Measurements from ENCODE around the gene RCOR1.
"Not testable (repeated sequence)": the region's sequence is repeated elsewhere in the genome, so short reads cannot be mapped to it uniquely, and the experiment has no call there.

The RCOR1 gene

DNA sequence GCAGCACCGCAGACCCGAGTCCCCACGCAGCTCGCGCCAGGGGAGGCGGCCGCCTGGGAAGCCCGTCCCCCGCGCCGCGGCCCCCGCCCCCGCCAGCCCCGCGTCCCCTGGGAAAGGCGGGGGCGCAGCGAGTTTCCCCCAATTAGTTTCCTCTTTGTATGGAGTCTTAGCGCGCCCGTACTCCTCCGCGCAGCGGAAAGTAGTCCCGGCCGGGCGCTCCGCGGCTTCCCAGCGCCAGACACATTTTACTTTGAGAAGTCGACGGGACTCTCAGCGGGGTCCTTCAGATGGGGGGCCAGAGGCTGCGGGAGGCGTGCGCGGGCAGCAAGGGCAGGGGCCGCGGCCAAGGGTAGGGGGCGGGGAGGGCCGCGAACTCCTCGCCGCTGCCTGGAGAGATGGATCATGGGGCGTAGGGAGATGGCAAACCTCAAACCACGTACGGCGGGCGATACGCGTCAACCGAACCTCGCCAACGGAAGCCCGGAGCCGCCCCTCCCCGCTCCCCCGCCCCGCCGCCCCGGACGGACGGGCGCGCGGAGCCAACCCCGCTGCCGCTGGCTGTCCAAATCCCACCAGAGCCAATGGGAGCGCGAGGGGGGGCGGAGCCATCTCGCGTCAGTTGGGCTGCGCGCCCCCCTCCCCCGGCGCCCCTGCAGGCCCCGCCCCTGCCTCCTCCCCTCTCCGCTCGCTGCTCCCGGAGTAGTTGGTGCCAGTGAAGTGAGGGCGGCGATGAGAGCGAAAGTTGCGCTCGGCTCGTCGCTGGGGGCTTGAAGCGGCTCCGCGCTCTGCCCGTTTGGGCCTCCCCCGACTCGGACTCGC lies at the start of gene RCOR1:
Gene RCOR1, plus strand, starts transcription at position 706 of the 819 bp plus-strand sequence. CDS start 238 bp downstream, outside the sequence.
- peak within 1 kb of the TSS; percentile 85 for H3K4me3 ChIP-seq (ENCODE audit: low read depth, low read length)

DNA sequence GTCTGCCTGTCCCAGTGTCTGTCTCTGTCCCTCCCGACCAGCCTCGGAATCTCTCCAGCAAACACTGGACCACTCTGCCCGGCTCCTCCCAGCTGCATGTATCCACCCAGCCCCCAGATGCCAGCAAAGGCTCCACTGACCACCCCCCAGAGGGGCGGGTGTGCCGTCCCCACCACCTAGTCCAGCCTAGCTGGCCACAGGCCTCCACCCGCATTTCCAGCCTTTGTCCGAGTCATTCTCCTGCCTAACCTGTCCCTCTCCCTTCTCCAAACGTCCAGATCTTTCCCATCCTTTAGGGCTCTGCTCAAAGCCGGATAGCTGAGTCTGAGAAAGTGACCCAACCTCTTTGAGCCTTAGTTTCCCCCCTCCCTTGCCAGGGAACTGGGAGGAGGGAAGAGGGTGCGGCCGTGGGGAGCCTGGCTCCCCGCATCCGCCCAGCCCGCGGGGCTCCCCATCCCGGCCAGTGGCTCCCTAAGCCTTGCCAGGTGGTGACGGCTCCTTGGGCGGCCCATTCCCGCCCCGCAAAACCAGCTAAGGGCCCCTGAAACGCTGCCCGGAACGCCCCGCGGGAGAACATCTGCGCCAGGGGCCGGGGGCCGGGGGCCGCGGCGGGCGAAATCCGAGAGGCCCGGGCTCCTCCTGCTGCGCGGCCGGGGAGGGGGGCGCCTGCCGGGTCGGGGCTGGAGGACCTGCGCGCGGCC lies 48.3 kb upstream of the RCOR1 start:
- no peak overlapping the region for H3K4me3 ChIP-seq (ENCODE audit: low read depth, low read length)

DNA sequence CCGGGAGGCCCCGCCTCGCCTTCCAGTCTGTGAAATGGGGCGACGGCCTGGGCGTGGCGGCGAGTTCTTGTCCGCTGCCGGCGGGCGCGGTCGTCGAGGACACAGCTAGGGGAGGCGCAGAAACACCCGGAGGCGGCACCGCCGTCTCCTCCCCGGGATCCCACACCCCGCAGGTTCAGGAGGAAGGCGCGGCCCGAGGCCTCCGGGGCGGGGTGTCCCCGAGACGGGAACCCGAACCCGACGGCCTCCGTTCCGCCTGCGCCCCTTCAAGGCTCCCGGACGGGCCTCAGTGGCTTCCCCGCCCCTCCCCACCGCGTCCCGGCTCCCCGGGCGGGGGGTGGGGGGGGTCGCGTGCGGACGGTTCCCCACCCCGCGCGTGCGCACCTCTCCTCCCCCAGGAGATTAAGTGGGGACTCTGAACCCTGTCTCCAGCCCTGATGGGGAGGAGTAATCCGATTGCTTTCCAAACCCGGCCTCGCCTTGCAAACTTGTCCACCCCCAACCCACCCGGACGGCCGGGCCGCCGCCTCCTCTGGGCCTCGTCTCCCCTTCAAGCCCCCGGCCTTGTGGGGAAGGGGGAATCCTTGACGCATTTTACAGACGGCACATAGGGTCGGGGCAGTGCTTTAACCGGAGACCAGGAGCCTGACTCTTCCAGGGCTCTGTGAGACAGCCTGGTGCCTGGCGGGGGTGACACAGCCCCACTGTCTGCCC lies 47.5 kb upstream of the RCOR1 start:
- H3K4me3 ChIP-seq (ENCODE audit: low read depth, low read length) = no peak overlapping the region

DNA sequence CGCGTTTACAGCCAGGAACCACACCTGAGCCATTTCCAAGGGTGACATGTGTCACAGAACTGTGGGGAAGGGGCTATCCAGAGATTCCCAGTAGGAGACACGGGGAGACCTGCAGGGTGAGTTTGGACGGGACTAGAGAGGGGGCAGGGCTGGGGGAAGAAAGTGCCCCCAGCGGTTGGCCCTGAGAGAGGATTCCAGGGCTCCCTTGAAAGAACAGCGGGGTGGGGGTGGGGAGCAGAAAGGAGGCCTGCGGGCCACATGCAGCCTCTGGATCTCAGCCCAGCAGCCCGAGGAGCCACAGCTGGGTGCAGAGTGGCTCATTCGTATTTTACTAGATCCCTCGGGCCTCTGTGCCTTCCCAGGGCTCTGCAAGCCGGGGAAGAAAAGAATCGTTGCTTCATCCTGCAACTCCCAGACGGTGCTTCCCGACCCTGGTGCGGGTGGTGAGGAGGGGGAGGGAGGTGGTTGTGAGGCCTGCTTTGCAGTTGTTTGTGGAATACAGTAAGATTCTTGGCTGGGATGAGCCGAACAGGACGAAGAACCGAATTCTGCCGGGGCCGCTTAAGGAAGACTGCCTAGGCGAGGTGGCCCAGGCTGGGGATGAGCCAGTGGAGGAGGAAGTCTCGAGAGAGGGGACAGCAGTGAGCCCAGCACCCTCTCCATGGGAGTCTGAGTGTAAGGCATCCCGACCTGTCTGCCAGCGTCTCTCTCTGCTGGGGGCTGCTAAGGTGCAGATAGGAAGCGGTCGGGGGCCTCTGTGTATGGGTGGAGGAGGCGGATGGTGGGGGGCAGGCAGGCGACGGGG lies 46.8 kb upstream of the RCOR1 start:
- no peak overlapping the region for H3K4me3 ChIP-seq (ENCODE audit: low read depth, low read length)

DNA sequence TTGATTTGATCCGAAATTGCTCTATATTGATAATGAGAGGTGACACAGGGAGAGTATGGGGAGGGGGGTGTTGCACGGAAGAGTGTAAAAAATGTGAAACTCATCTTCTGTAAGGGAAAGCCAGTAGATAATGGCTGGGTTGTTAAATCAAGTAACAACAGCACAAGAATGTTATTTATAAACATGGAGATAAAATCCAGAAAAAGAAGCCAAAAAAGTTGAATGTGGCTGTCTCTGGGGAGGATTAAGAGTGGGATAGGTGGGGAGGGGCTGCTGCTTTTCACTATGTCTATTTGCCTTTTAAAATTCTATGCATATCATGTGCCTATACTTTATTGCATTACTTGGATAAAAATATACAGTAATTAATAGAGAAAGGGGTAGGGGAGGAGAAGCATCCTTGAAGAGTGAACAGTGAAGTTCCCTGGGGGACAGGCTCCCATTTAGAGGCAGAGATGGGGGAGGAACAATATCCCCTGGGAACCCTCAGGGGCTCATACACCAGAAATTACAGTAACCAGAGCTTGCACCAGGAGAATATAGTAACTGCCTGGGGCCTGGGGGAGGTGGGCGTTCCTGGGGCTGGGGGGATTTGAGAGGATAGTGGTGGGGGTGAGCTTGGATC lies 43.7 kb upstream of the RCOR1 start:
- no peak overlapping the region for H3K4me3 ChIP-seq (ENCODE audit: low read depth, low read length)

DNA sequence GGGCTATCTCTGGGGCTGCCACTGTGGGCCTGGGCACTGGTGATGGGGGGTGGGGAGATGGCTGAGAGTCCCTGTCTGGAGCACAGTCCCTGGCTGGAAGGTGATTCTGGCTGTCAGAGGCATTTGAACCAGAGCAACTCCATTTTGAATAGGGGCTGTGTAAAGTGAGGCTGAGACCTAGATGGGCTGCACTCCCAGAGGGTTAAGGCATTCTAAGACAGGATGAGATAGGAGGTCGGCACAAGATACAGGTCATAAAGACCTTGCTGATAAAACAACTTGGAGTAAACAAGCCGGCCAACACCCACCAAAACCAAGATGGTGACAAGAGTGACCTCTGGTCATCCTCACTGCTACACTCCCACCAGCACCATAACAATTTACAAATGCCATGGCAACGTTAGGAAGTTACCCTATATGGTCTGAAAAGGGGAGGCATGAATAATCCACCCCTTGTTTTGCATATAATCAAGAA lies 41.5 kb upstream of the RCOR1 start:
- H3K4me3 ChIP-seq (ENCODE audit: low read depth, low read length) = not testable (repeated sequence)

DNA sequence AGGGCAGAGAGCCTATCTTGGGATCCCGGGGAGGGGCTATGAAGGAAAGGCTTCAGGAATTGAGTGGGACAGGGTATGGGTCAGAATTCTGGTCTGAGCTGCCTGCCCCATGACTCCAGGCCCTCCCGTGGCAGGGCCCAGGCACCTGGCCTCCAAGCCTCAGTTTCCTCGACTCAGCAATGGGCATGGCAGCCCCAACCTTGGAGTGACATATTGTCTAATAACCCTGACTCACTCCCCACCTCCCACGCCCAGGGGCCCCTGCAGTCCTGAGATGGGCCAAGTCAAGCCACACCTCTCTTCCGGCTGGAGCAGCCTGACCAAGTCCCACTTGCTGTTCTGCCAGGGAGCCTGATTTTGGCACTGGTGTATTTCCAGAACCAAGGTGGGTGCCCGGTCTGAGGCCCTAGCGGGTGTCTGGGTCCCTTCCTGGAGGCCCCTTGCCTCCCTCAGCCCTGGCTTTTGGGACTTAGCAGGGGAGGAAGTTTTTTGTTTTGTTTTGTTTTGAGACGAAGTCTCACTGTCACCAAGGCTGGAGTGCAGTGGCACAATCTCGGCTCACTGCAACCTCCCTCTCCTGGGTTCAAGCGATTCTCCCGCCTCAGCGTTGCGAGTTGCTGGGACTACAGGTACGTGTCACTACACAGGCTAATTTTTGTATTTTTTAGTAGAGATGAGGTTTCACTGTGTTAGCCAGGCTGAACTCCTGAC lies 40.3 kb upstream of the RCOR1 start:
- H3K4me3 ChIP-seq (ENCODE audit: low read depth, low read length) = no peak overlapping the region

DNA sequence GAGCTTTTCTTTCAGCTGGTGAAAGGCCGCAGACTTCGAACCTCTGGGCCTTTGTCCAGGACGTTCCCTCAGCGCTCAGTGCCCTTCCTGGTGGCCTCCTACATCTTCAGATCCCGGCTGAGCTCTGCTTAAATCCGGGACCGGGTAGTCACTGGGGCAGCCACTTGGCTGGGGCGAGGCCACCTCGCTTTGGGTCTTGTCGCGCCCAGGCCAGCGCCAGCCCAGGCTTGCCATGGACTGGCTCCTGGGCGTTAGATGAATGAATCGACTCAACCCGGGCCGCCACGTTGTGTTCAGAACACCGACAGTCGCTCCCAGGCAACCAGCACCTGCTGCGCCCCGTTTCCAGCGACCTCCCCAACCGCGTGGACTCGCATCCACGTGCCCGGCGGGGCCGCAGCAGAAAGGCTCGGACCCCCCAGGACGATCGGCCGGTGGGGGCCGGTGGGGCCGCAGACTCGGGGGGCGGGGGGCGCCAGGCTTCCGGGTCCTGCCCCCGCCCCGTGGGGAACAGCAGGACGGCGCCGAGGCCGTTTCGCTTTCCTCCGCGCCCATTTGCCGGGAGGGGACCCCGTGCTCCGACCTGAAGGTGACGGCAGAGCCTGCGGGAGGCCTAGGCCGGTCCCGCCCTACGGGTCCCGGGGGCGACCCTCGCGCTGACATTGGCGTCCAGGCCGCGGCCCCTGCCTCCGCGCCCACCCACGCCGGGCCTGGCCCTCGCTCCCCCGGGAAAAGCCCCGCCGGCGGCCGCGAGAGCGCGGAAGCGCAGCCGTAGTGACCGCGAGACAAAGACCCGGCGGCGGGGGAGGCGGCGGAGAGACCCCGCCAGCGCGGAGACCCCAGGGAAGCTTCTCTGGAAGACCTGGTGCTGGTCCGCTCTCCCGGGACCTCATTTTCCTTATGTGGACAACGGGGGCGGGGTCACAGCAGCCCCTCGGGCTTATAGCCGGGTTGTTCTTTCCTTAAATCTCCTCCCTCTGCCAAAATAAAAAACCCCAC lies 37.3 kb upstream of the RCOR1 start:
- peak overlapping the region; percentile 56 for H3K4me3 ChIP-seq (ENCODE audit: low read depth, low read length)

DNA sequence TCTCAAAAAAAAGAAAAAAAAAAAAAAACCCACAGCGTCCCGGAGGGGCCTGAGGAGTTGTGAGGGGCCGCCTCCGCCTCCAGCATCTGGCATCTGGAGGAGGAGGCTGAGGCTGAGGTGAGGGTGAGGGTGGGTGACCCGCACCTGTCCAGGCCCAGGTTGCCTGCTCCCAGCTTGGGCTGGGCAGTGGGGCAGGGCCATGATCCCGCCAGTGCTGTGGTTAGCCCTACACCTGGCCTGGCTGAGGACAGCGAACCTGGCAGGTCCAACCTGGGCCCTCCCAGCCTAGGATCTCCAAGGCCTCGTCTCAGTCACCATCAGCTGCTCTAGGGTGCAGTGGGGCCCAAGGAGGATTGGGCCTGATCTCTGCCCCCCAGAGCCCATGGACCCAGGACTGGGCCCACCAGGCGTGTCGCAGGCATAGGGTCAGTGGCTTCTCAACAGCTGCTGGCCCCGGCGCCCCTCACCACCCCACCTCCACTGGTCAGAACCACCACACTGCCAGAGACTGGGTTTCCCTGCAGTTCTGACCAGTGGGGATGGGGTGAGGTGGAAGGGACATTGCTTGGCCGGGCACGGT lies 36.3 kb upstream of the RCOR1 start:
- H3K4me3 ChIP-seq (ENCODE audit: low read depth, low read length) = no peak overlapping the region

DNA sequence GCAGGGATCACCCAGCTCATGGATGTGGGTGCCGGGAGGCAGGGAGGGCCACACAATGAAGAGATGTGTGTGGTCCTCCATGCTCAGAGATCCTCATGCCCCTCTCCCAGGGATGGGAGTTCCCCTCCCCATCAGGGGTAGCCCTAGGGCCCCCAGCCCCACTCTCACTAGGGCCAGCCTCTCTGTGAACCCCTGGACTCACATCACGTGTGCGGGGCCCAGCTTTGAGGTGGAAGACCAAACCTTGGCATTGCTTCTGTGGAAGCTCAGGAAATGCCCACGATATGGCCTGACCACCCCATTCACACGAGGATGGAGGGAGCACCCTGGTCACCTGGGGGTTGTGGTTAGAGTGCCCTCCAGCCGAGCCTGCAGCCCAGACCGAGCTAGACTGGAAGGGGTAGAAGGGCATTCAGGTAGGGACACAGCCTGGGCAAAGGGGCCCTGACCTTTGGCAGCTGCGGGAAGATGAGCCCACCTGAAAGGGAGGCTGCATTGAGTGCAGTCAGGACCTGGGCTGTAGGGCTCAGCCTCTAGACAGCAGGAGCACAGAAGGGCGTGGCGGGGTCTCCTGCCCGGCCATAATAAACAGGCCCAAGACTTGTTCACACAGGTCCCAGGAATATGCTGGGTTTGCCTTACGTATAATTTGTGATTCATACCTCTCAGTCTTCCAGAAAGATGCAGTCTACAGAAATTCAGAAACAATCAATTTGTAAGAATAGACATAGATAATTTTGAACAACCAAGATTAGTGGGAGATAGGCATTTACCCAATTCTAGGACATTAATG lies 34.8 kb upstream of the RCOR1 start:
- no peak overlapping the region for H3K4me3 ChIP-seq (ENCODE audit: low read depth, low read length)

DNA sequence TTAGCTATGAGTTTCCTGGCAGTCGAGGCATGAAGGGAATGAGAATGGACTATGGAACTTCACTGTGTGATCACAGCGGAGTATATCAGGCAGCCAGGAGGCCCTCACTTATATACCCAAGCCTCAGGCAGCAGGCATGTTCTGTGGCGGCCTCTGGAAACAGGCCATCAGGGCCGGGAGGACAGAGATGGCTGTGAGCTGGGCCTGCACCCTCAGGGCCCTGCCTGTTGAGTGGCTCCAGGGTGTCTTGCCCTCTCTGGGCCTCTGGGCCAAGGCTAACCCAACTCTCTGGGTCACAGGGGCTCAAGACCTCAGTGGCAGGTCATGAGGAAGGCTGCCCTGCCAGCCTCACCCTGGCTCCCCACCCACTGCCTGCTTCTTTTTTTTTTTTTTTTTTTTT lies 33.9 kb upstream of the RCOR1 start:
- no peak overlapping the region for H3K4me3 ChIP-seq (ENCODE audit: low read depth, low read length)

DNA sequence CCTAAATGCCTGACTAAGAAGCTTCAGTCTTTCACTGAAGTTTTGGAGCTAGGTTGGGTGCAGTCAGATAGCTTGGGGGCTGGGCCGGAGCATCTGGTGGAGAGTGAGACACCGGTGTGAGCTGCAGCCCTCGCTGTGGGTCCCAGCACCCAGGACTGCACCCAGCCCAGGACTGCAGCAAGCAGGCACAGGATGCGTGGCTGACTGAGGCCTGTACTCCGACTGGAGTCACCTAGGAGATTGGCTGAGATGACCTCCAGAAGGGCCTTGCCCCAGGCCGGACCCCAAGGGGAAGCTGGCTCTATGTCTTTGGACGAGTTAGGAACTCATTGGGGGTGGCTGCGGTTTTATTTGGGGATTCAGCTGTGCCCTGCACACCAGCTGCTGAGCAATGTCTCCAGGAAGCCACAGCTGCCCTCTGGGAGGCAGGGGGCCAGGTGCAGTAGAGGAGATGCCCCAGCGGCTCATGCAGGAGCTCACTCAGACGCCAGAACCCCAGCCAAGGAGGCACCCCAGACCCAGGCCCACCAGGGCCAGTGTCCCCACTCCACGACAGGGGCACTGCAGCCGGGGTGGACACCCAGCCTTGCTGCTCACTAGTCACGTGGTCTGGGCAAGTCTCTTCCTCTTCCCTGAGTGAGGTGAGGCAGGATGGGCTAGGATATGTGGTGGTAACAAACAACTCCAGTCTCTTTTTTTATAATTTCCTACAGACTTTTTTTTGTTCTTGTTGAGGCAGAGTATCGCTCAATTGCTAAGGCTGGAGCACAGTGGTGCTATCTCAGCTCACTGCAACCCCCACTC lies 31.8 kb upstream of the RCOR1 start:
- no peak overlapping the region for H3K4me3 ChIP-seq (ENCODE audit: low read depth, low read length)

DNA sequence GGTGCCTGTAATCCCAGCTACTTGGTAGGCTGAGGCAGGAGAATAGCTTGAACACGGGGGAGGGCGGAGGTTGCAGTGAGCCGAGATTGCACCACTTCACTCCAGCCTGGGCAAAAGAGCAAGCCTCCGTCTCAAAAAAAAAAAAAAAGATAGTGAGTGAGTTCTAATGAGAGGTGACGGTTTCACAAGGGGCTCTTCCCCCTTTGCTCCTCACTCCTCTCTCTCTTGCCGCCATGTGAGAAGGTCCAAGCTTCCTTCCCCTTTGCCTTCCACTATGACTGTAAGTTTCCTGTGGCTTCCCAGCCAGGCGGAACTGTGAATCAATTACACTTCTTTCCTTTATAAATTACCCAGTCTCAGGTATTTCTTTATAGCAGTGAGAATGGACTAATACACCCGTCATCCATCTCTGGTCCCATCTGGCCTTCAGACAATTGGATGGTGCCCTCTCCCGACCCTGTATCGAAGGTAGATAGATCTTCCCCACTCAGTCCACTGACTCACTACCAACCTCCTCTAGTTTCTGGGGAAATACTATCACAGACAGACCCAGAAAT lies 27.0 kb upstream of the RCOR1 start:
- H3K4me3 ChIP-seq (ENCODE audit: low read depth, low read length) = no peak overlapping the region

DNA sequence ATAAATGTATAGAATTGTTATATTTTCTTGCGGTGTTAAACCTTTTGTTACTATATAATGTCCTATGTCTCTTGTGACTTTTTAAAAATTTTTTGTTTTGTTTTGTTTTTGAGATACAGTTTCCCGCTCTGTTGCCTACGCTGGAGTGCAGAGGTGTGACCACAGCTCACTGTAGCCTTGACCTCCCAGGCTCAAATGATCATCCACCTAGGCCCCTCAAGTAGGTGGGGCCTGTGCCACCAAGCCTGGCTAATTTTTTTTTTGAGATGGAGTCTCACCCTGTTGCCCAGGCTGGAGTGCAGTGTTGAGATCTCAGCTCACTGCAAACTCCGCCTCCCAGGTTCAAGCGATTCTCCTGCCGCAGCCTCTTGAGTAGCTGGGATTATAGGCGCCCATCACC lies 26.5 kb upstream of the RCOR1 start:
- H3K4me3 ChIP-seq (ENCODE audit: low read depth, low read length) = no peak overlapping the region

DNA sequence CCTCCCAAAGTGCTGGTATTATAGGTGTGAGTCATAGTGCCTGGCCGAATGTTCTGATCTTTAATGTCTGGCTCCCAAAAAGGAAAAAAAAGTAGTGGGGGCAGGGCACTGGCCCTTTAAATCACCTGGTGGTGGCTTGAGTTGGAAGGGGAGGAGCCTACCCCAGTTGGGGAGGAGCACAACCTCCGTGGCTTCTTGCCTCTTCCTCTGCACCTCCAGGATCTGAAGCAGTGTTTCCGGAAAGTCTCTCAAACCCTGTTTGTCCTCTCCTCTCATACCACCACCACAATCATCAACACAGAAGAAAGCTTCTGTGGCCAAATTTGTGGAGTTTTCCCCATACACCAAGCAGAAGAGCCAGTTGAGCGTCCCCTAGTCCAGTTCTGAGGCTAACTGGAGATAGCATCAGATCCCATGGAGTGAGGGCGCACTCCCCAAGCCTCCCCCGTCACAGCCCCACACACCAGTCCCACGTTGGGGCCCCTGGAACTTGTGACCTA lies 24.3 kb upstream of the RCOR1 start:
- no peak overlapping the region for H3K4me3 ChIP-seq (ENCODE audit: low read depth, low read length)

Measured in iPS-11a (cell line).